RKO (cell line): ENCODE results near the gene LCN6.

Experiments
- DNase-seq: peaks from one replicate; pipeline ENCODE4 v3.0.0-alpha.2; 2016; ENCODE audit warnings: low spot score

The LCN6 gene

GRCh38 chr9:136743639-136744211 lies 4.6 kb downstream of the LCN6 start:
- DNase-seq = no peak

- DNase-seq = no peak
These were observed 5.5 kb downstream of the LCN6 start, which contains the start of gene LCN10 for GRCh38 chr9:136742591-136743391. Gene LCN10 (minus strand): TSS chr9:136742940. CDS start chr9:136742903, 37 bp downstream.

- DNase-seq = no peak
These were observed 6.3 kb downstream of the LCN6 start for GRCh38 chr9:136741883-136742571.

GRCh38 chr9:136740971-136741882 lies 7.1 kb downstream of the LCN6 start:
- no peak for DNase-seq

- DNase-seq = no peak
These were observed 7.8 kb downstream of the LCN6 start for GRCh38 chr9:136740491-136740890.

- no peak for DNase-seq
These were observed 8.3 kb downstream of the LCN6 start for GRCh38 chr9:136740069-136740468.

- no peak for DNase-seq
These were observed 8.8 kb downstream of the LCN6 start for GRCh38 chr9:136739509-136739908.

- no peak for DNase-seq
These were observed 9.4 kb downstream of the LCN6 start for GRCh38 chr9:136738960-136739359.

GRCh38 chr9:136735812-136736480 lies 12.4 kb downstream of the LCN6 start:
- no peak for DNase-seq

GRCh38 chr9:136734837-136735496 lies 13.4 kb downstream of the LCN6 start:
- DNase-seq = no peak

- no peak for DNase-seq
These were observed 14.7 kb downstream of the LCN6 start for GRCh38 chr9:136733611-136734010.

- DNase-seq = no peak
These were observed 15.7 kb downstream of the LCN6 start for GRCh38 chr9:136732444-136733178.

GRCh38 chr9:136729926-136730325 lies 18.4 kb downstream of the LCN6 start:
- DNase-seq = no peak

GRCh38 chr9:136729144-136729543 lies 19.2 kb downstream of the LCN6 start:
- DNase-seq = no peak

GRCh38 chr9:136728548-136729123 lies 19.7 kb downstream of the LCN6 start:
- peak; percentile 74 for DNase-seq

- DNase-seq = peak; percentile 94
These were observed 20.2 kb downstream of the LCN6 start for GRCh38 chr9:136728080-136728547.

GRCh38 chr9:136726631-136727191 lies 21.6 kb downstream of the LCN6 start:
- DNase-seq = peak; percentile 90

GRCh38 chr9:136726118-136726517 lies 22.2 kb downstream of the LCN6 start:
- DNase-seq = no peak

- DNase-seq = peak; percentile 83
These were observed 22.7 kb downstream of the LCN6 start for GRCh38 chr9:136725612-136726011.
